Sciatic nerve (tissue), 2 donors: Measurements from ENCODE around the gene ZNF385A. TPM values are rescaled to one million over a fixed set of nuclear protein-coding genes. Genes with fewer than 3 reads are reported as not detected.

ENCODE experiments used
- ATAC-seq: fragments of 200-7000 bp; cut with Tn5 transposase; one replicate; pipeline ENCODE4 v1.9.1; 2020; ENCODE audit warnings: mild to moderate bottlenecking, moderate library complexity
- DNase-seq: peaks from one replicate; pipeline ENCODE4 v3.0.0-alpha.2; 2020; ENCODE audit warnings: low spot score
- intact Hi-C: fragments of 100-400 bp; cut with DNase I; formaldehyde crosslinking; loops from one replicate; pipeline ENCODE4 v1.14.2; 2022
- total RNA-seq: library from RNA; stranded (reverse); fragmentation: NEBNext Ultra II Directional; extraction: Animal tissue kit (Norgen Biotek cat#: 25700); gene quantifications from one replicate; pipeline ENCODE4 v1.2.1, GENCODE V29; 2021
- donor health status: DM: no; HTN: no; CAD: no.
- donor health status: DM: no; HTN: no; CAD: no.

Gene ZNF385A
- total RNA-seq, result 12.0 TPM

GRCh38 chr12:54384591-54385041 lies at the start of gene ZNF385A:
ZNF385A (minus strand) TSS chr12:54384733; CDS start chr12:54384514, 219 bp downstream.
- DNase-seq (no peak), ATAC-seq (peak; percentile 57)
- intact Hi-C loops, result no loop called here

GRCh38 chr12:54432815-54433164 lies 48.3 kb upstream of the ZNF385A start:
- no peak for DNase-seq
- intact Hi-C loops, result no loop called here
- ATAC-seq, result no peak

- intact Hi-C loops, result no loop called here
- DNase-seq (peak; percentile 73), ATAC-seq (peak; percentile 59)
Observed at GRCh38 chr12:54431911-54432814, 47.6 kb upstream of the ZNF385A start.

GRCh38 chr12:54430471-54431069 lies 46.0 kb upstream of the ZNF385A start:
- DNase-seq (no peak), ATAC-seq (no peak)
- intact Hi-C loops, result no loop called here

- intact Hi-C loops, result no loop called here
- DNase-seq (no peak), ATAC-seq (no peak)
Observed at GRCh38 chr12:54429014-54429471, 44.5 kb upstream of the ZNF385A start.

- no peak for ATAC-seq
- intact Hi-C loops, result no loop called here
Observed at GRCh38 chr12:54428050-54429013, 43.8 kb upstream of the ZNF385A start.

GRCh38 chr12:54427106-54427505 lies 42.6 kb upstream of the ZNF385A start:
- no peak for ATAC-seq
- no peak for DNase-seq
- intact Hi-C loops, result no loop called here

More at GRCh38 chr12:54428050-54429013, 43.8 kb upstream of the ZNF385A start:
- DNase-seq, result no peak

GRCh38 chr12:54426690-54427089 lies 42.2 kb upstream of the ZNF385A start:
- no peak for DNase-seq
- no peak for ATAC-seq
- intact Hi-C loops, result no loop called here

- intact Hi-C loops, result no loop called here
- DNase-seq (no peak), ATAC-seq (peak; percentile 58)
Observed at GRCh38 chr12:54425702-54426101, 41.2 kb upstream of the ZNF385A start.

GRCh38 chr12:54424224-54424623 lies 39.7 kb upstream of the ZNF385A start:
- intact Hi-C loops, result no loop called here
- no peak for ATAC-seq
- no peak for DNase-seq

- intact Hi-C loops, result no loop called here
- DNase-seq, result no peak
- no peak for ATAC-seq
Observed at GRCh38 chr12:54423816-54424150, 39.2 kb upstream of the ZNF385A start.

GRCh38 chr12:54421879-54422250 lies 37.3 kb upstream of the ZNF385A start:
- DNase-seq (no peak), ATAC-seq (no peak)
- intact Hi-C loops, result no loop called here

GRCh38 chr12:54421175-54421878 lies 36.8 kb upstream of the ZNF385A start:
- ATAC-seq (peak; percentile 69), DNase-seq (peak; percentile 51)
- intact Hi-C loops, result no loop called here

GRCh38 chr12:54420766-54421144 lies 36.2 kb upstream of the ZNF385A start:
- intact Hi-C loops, result no loop called here
- DNase-seq, result peak; percentile 56
- ATAC-seq, result peak; percentile 43

- ATAC-seq (peak; percentile 78), DNase-seq (peak; percentile 90)
- intact Hi-C loops, result no loop called here
Observed at GRCh38 chr12:54419088-54419887, 34.8 kb upstream of the ZNF385A start, which contains the start of gene ITGA5. ITGA5 (minus strand) TSS chr12:54419266; CDS start chr12:54419198, 68 bp downstream.

- intact Hi-C loops, result no loop called here
- DNase-seq (no peak), ATAC-seq (no peak)
Observed at GRCh38 chr12:54418441-54419087, 34.0 kb upstream of the ZNF385A start.

GRCh38 chr12:54417712-54418440 lies 33.3 kb upstream of the ZNF385A start:
- ATAC-seq, result peak; percentile 32
- DNase-seq, result no peak
- intact Hi-C loops, result no loop called here
